Measurements from ENCODE around the gene ISL2.

ISL2 gene

DNA sequence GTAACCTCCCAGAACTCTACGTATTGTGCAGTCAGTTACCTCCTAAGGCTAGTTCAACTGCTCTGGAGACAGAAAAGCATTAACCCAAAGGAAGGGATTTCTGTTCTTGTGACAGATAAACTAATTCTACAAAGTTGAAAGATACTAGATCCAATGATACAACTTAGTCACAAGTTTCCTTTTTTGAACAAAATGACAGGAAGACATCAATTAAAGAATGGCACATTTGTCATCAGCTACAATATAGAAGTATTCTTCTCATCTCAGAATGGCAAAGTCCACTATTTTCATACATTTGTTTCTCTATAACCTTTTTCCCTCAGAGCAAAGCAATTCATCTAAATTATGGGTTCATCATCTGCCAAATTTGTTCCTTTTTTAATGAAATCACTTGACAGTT, 43.7 kb downstream of the ISL2 start:
- DNase-seq, result no peak

DNA sequence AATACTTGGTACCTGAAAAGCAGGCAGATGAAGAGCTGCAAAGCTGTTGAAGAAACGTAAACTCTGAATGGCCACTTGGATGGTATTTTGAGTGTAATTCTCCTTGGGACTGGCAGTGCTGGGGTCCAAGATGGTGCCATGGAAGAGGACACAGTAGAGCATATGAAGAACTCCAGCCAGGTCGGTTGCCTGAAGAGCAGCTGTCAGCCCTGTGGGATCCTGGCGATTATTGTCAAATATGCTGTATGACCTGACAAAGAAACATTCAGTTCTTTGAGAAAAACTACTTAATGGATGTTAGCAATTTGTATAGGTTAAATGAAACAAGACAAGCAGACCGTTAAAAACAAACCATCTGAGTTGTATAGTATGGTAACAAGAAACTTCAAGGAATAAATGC, 44.8 kb downstream of the ISL2 start:
- DNase-seq, result no peak

DNA sequence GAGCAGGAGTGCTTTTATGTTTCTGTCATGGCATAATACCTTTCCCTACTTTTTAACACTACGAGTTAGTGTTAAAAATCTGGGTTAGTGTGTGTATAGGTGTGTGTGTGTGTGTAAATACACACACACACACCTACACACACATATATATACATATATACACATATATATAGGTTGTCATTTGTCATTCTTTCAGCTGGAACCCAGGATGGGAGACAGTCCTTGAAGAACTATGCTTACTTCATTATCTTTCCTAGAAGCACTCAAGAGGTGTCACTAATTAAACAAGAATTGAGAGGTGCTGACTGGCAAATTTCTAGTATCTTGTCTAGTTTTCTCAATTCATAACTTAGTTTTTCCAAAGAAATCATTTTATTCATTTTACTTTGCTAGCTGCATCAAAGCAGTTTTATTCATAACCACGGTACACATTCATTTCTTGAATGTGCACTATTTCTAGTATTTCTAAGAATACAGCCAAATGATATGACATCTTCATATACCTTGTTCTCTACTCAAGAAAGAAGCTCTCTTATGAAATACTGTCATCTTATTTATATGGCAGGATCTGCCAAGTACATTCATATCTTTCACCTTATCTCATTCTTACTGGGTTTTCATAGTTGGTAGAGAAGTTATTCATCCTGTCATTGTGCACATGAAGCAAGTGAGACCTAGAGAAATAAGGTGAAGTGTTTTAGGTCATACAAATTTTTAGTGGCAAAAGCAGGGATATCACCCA, 46.6 kb downstream of the ISL2 start:
- DNase-seq, result no peak

DNA sequence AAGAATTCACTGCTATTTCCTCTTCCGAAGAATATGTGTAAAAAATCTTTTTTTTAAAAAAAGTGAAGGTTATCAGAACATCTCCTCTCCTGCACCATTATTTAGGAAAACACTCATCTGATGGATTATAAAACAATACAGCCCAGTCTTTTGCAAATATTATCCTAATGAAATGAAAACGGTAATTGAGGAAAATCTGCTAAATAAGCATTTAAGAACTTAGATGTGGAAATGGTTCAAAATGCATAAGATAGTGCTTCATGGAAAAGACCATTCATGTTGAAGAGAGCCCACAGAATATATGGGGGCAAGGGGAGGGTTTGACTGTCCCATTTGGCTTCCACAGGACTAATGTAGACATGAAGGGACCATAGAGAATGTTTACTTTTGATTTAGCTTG, 47.8 kb downstream of the ISL2 start:
- DNase-seq, result no peak

DNA sequence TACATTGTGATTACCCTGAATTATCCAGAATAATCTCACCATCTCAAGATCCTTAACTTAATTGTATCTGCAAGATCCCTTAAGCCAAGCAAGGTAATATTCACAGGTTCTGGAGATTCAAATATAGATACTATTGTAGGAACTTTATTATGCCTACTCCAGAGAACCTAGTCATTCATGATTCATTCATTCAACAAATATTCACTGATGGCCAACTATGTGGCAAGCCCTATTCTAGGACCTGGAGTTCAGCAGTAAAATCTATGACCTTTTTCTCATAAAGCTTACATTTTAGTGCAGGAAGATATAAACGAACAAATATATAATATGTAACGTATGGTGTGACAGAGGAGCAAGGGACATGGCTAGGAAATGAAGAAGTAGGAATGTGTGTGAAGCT, 49.6 kb downstream of the ISL2 start:
- DNase-seq, result no peak

DNA sequence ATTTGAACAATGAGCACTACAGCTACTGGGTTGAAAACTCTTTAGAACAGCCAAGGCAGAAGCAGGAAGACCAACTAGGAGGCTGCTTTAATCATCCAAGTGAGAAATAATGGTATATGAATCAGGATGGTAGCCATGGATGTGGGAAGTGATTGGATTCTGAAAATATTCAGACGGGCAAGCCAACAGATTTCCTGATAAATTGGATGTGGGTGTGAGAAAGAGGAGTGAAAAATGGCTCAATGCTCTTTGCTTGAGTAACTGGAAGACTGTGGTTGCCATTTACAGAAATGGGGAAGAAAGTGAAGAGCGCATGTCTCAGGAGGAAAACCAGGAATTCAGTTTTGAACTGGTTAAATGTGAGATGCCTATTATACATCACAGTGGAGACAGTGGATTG, 50.4 kb downstream of the ISL2 start:
- DNase-seq, result no peak

DNA sequence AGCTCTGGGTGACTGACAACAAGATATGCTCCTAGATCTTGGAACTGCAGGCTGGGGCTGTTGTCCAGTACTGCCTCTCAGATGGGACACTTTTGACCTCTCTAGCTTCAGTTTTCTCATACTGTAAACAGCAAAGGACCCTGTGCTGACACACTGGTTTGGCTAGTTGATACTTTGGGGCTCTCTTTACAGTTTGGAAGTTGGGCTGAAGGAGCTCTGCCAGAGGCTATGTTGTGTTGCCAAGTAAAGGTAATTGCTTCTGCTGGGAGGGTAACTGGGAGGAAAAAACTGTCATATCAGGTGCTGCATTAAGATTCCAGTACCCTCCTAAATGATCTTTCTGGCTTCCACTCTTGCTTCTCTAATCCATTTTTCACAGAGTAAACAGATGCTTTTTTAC, 54.0 kb downstream of the ISL2 start:
- no peak for DNase-seq

DNA sequence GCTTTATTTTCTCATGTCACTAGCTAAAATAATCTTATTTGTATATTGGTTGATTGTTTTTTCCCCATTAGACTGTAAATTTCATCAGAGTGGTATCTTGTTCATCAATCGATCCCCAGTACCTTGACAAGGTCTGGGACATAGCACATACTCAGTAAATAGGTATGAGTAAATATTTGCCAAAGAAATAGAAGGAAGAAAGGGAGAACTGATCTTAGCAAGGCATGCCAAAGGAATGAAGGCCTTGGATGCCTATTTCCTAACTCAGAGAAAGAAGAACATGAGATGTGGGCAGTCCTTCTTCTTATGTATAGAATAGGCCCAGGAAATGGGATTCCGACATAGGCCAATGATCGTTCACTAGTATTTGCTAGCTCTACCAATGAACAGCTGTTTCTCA, 54.7 kb downstream of the ISL2 start:
- no peak for DNase-seq

DNA sequence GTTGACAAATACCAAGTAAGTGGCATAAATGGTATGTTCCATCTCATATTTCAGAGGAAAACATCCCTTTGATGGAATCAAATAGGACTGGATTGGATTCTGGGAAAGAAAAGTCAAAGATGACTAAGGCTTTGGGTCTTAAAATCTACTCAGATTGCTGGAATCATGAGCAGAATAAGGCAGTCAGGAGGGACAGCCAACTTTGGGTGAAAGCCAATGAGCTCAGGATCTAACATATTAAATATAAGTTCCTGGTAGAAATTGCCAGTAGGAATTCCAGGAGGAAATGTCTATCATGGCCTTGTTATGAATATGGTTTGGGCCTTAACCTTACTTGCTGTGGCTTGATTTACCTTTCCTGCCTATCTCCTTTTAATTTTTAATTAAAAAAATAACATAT, 55.3 kb downstream of the ISL2 start:
- DNase-seq, result no peak
